Choroid plexus epithelial cell (primary cell): Measurements from ENCODE around the gene RAB30.

Experiments used
- DNase-seq: peaks from one replicate; pipeline ENCODE4 v3.0.0-alpha.2; 2010; ENCODE audit warnings: low read depth
- H3K4me3 ChIP-seq: 2 replicates; pipeline ENCODE4 v1.5.1; 2011; ENCODE audit warnings: low read depth, mild to moderate bottlenecking, control low read depth, low read length, moderate library complexity
- CTCF ChIP-seq: conservative IDR thresholded peaks from 2 replicates; pipeline ENCODE4 v1.5.1; 2011; ENCODE audit warnings: low read depth, mild to moderate bottlenecking, control low read depth, inconsistent platforms, low read length, moderate library complexity

The RAB30 gene

DNA sequence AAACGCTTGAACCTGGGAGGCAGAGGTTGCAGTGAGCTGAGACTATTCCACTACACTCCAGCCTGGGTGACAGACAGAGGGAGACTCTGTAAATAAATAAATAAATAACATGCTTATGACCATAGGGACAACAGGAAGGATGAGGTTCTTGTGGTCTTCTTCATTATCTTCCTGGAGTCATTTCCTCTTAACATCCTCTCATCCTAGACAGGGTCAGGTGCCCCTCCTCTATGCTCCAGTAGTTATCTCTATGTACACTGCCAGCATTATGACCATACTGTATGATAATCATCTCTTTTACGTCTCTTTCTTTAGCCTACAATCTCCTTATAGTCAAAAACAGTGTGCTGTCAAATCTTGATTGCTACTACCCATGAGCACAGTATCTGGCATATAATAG lies 17.7 kb downstream of the RAB30 start:
- DNase-seq, result no peak
- no peak overlapping the region for H3K4me3 ChIP-seq
- TF ChIP-seq CTCF, result no peak

DNA sequence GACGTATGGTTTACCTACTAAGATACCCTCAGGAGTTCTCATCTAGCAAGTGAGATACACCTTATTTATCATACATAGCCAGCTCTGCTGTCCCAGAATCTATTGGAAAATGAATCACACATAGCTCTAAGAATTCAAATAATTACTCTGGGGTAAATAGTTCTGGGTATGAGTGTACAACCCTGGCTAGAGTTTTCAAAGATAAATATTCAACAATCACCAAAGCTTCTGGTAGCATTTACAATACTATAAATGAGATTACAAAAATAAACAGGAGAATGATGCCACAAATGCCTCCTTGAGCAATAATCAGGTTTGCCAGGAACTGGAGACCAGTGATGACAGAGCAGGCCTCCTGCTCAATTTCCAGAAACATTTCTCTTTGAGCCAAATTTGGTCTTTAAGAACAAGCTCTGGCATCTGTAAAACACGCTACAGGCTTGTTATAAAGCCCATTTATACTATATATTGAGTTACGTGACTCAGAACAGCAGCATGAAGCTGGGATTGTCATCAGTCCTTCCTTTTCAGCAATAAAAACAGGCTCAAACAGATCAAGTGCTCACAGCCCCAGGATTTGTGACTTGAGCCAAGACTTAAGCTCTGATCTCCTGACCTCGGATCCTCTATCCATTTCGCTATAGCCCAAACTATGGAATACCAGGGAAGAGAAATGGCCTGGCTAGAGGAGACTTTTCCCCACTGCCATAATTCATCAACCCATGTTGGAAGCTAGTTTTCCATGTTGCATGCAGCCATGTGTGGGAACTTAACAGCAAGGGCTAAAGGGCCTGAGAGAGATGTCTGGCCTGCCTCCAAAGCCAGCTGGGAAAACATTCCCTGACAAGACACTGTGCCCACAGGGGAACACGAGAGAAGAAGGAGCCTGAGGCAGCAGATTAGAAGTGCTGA lies 19.7 kb downstream of the RAB30 start:
- no peak for TF ChIP-seq CTCF
- no peak overlapping the region for H3K4me3 ChIP-seq
- peak; percentile 94 for DNase-seq

DNA sequence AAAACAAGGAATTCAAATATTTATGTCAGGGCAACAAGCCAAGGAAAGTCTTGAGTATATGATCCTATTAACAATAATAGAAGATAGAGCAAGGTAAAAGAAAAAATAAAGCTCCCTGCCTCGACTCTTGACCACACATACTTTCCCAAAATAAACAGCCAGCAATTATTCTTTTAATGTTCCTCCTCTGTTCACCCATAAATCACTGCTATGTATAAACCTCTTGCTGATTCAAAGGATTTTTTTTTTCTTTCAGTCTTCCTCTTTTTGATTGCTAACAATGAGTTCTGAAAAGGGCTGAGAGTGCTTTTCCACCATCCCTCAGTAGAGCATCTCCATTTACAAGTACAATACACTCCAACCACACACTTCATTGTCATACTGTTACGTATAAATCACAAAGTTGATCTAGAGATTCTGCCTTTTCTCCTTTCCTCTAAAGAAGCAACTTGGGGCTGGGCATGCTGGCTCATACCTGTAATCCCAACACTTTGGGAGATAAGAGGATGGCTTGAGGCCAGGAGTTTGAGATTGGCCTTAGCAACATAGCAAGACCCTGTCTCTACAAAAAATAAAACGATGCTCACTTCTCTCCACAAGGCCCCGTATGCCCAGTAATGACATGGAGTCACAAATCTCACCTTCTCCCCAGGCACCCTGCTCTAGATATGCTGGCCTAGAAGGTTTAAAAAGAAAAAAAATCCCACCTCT lies 24.0 kb downstream of the RAB30 start:
- TF ChIP-seq CTCF, result no peak
- H3K4me3 ChIP-seq, result no peak overlapping the region
- DNase-seq, result no peak

GRCh38 chr11:83046621-83047172 lies 25.0 kb downstream of the RAB30 start:
- H3K4me3 ChIP-seq, result no peak overlapping the region
- no peak for DNase-seq
- TF ChIP-seq CTCF, result no peak

DNA sequence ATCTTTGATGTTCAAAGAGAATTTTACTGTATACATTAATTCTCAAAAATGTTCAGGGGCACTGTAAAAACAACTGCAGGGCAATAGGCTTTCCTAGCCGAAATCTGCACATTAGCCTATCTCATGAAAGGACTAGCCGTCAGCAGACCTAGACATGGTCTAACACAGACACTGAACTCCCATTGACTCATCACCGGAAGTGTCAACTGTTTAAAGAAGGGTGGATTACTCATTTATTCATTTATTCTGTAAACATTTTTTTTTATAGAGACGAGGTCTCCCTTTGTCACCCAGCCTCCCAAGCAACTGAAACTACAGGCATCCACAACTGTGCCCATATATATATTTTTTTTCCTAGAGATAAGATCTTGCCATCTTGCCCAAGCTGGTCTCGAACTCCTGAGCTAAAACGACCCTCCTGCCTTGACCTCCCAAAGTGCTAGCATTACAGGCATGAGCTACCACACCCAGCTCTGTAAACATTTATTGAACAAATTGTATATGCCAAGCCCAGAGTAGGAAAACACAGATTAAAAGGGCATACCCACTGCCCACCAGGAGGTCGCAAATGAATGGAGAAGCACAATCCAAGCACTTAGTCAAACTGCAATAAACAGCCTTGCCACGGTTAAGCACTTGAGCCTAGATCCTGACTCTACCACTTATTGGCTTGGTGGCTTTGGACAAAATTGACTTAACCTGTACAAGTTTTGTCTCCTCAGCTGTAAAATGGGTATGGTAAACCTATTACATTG lies 26.6 kb downstream of the RAB30 start:
- DNase-seq, result peak; percentile 83
- no peak overlapping the region for H3K4me3 ChIP-seq
- no peak for TF ChIP-seq CTCF

DNA sequence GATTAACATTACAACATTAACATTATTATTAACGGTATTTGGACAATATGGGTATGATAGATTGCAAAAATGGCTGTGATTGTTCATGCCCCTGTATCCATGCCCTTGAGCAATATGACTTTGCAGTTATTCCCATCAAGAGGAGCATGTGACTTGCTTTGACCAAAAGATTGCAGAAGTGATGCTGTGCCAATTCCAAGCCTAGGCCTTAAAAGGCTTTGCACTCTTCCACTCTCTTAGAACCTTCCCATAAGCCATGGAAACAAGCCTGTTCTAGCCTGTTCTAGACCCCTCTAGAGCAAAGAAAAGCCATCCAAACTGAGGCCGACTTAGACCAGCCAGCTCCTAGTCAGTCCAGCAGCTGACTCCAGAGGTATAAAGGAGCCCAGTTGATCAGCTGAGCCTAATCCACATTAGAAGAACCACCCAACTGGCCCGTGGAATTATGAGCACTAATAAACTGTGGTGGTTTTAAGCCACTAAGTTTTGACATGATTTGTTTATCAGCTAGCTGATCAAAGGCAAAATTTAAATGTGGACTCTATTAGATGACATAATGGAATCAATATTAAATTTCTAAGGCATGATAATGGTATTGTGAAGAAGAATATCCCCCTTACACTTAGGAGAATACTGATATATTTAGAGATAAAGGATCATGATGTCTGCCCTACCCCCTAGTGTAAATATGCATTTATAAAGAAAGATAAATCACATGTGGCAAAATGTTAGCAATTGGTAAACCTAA lies 28.6 kb downstream of the RAB30 start:
- DNase-seq, result peak; percentile 38
- H3K4me3 ChIP-seq, result no peak overlapping the region
- TF ChIP-seq CTCF, result no peak
